Measurements from ENCODE around the gene NUDT13.

Gene NUDT13

DNA sequence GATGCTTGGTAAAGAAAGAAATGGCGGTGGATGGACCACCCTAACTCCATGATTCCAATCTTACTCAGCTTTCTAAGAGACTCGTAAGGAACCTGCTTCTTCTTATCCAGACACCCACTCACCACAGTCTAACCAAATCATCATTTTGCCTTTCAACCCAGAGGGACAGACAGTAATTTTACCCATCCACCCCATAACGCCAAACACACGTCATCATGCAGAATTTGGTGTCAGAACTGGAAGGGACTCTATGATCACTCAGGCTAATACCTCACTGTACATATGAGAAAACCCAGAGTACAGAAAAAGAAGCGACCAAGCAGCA, 57.2 kb downstream of the NUDT13 start:
- DNase-seq: no peak

- DNase-seq: peak; percentile 98
Observed at GRCh38 chr10:73167783-73168464, 57.7 kb downstream of the NUDT13 start, which contains the start of the genes ECD and FAM149B1. TSS of gene ECD (minus strand) at chr10:73168008. CDS start at chr10:73163937, 4,071 bp downstream. TSS of gene FAM149B1 (plus strand) at chr10:73168119. CDS start at chr10:73168340, 221 bp downstream.

DNA sequence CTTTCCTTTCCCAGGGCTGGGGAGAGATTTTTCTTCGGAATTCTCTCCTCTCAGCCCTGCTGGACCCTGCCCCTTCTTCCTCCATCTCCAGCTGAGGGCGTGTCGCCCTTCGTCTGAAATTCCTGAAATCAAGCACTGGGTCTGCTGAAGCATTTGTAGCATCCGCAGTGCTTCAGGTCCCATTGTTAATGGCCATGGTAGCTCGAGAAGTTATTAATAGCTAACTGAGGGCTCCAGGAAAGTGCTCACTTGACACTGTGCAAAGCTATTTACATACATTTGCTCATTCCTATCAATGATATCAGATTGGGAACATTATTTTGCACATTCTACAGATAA, 58.2 kb downstream of the NUDT13 start:
- no peak for DNase-seq

- DNase-seq: no peak
Observed at GRCh38 chr10:73169320-73169719, 59.1 kb downstream of the NUDT13 start.

DNA sequence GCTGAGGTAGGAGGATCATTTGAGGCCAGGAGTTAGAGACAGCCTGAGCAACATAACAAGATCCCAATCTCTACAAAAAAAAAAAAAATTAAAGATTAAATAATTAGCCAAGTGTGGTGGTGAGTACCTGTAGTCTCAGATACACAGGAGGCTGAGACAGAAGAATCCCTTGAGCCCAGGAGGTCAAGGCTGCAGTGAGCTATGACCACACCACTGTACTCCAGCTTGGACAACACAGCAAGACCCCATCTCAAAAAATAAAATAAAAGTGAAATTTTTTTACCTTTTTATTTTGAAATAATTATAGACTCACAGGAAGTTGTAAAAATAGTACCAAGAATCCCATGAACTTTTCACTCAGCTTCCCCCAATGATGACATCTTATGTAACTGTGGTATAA, 62.6 kb downstream of the NUDT13 start:
- DNase-seq: no peak

DNA sequence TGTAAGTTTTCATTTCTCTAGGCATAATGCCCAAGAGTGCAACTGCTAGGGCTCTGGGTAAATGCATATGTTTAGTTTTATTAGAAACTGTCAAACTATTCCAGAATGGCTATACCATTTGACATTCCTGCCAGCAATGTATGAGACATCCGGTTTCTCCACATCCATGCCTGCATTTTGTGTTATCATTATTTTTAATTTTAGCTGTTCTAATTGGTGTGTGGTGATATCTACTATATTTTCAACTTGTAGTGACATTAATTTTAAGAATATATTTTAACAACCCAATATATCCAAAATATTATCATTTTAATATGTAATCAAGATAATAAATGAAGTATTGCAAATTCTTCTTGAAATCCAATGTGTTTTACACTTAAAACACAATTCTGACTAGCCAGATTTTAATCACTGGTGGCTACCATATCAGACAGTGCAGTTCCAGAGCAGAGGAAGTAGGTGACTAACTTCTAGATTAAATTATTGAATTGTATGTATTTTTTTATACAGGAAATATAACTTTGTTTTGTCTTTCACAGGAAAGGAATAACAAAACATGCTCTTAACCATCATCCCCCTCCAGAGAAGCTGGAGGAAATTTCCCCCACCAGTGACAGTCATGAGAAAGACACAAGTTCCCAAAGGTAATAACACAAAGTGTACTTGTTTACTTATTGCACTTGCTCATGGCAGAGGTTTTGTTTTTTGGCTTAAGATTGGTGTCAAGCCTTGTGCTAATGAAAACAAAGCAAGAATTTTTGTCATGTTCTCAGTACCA, 64.1 kb downstream of the NUDT13 start:
- DNase-seq: no peak

All from right forelimb (tissue), 1 donor.